H1 (cell line): ENCODE results near the gene PKP1. TPM values are rescaled to one million over a fixed set of nuclear protein-coding genes. Genes with fewer than 3 reads are reported as not detected.

Experiments used
- BRCA1 ChIP-seq: IDR thresholded peaks from 2 replicates; pipeline ENCODE4 v1.6.1; 2012; ENCODE audit warnings: low read depth, low read length, improper control_type of control experiment
- polyA plus RNA-seq, 7 experiments: library from polyadenylated mRNA; depleted of rRNA in 3 of 7; stranded (reverse) in 5 of 7; unstranded in 2 of 7; fragments of >200 nt in 5 of 7; fragments of 200-250 nt in 2 of 7; gene quantifications; 1 replicate in 5 of 7; 2 replicates in 1 of 7; 4 replicates in 1 of 7; pipeline versions ENCODE4 v1.2.1 to v1.2.3, GENCODE V29; 2011 to 2013; ENCODE audit warnings: missing spikeins in 2 of 7, mixed read lengths in 2 of 7
- total RNA-seq: library from RNA; stranded (reverse); fragmentation: NEBNext Ultra II Directional; extraction: Animal tissue kit (Norgen Biotek cat#: 25700); gene quantifications from 2 replicates; pipeline ENCODE4 v1.2.1, GENCODE V29; 2021

The PKP1 gene
- total and polyA plus RNA-seq, 2 of the 8 experiments (the other 6 are each of a cell fraction or from before 2014, with no cell fraction given) = 0.21 to 0.95 TPM

GRCh38 chr1:201371276-201371675 is 88.0 kb downstream of the PKP1 start (continued):
- no peak for TF ChIP-seq BRCA1
